Keratinocyte (primary cell): ENCODE data around the gene ITIH3.

Experiments
- EZH2 ChIP-seq: IDR thresholded peaks from one replicate; pipeline ENCODE4 v1.6.1; 2012; ENCODE audit warnings: inconsistent platforms, mild to moderate bottlenecking, low read length, moderate library complexity
- TF ChIP-seq, protein P1 (sequence below), 3 experiments: IDR thresholded peaks in 1 of 3; conservative IDR thresholded peaks in 1 of 3; optimal IDR thresholded peaks in 1 of 3; 2 replicates in 2 of 3; 3 replicates in 1 of 3; pipeline versions ENCODE3 to v1.5.1; 2011; ENCODE audit warnings: low read length in 3 of 3, mild to moderate bottlenecking in 3 of 3, moderate library complexity in 2 of 3, control low read depth in 1 of 3, inconsistent platforms in 1 of 3; ENCODE audit not compliant: insufficient read depth in 2 of 3; ENCODE audit errors: extremely low read depth in 1 of 3

DNA sequence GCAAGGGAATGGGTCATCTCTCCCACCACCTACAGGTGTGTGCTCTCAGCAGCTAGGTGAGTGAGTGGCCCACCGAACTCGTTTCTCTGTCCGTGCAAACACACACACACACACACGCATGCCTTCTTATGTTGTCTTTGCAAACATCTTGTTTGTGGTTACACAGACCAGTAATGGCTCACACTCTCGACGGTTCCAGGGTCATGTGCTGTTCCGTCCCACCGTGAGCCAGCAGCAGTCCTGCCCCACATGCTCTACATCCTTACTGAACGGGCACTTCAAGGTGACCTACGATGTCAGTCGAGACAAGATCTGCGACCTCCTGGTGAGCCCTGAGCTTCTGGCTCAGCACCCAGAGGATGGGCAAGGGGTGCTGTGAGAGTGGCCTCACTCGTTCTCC lies 12.9 kb upstream of the ITIH3 start:
- TF ChIP-seq, protein P1, sequence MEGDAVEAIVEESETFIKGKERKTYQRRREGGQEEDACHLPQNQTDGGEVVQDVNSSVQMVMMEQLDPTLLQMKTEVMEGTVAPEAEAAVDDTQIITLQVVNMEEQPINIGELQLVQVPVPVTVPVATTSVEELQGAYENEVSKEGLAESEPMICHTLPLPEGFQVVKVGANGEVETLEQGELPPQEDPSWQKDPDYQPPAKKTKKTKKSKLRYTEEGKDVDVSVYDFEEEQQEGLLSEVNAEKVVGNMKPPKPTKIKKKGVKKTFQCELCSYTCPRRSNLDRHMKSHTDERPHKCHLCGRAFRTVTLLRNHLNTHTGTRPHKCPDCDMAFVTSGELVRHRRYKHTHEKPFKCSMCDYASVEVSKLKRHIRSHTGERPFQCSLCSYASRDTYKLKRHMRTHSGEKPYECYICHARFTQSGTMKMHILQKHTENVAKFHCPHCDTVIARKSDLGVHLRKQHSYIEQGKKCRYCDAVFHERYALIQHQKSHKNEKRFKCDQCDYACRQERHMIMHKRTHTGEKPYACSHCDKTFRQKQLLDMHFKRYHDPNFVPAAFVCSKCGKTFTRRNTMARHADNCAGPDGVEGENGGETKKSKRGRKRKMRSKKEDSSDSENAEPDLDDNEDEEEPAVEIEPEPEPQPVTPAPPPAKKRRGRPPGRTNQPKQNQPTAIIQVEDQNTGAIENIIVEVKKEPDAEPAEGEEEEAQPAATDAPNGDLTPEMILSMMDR (optimal IDR thresholded peaks at IDR 0.05 in 1 of 3, IDR thresholded peaks at IDR 0.05 in 1 of 3, conservative IDR thresholded peaks at IDR 0.05 in 1 of 3; ENCODE audit: extremely low read depth in 1 of 3, insufficient read depth in 2 of 3, low read length in 3 of 3), result no peak
- TF ChIP-seq EZH2, result no peak
